Neutrophil (primary cell): ENCODE measurements around the gene DCLK1.

Source experiments
- H3K27ac ChIP-seq: fragments of 200-600 bp; sonication (generic); 2 replicates; pipeline ENCODE4 v1.5.1; 2016; ENCODE audit warnings: mild to moderate bottlenecking, moderate library complexity
- H3K27me3 ChIP-seq: fragments of 200-600 bp; sonication (generic); 2 replicates; pipeline ENCODE4 v1.6.0; 2016; ENCODE audit warnings: mild to moderate bottlenecking
- H3K36me3 ChIP-seq: fragments of 200-600 bp; sonication (generic); 2 replicates; pipeline ENCODE4 v1.5.1; 2017
- H3K4me1 ChIP-seq, 2 experiments: fragments of 200-600 bp in 1 of 2; sonication (generic) in 1 of 2; 1 replicate in 1 of 2; 2 replicates in 1 of 2; pipeline versions ENCODE4 v1.5.1 to v1.6.1; 2013 to 2016; ENCODE audit warnings: low read depth in 1 of 2, low read length in 1 of 2, mild to moderate bottlenecking in 1 of 2, moderate library complexity in 1 of 2; ENCODE audit not compliant: control insufficient read depth in 1 of 2, insufficient read depth in 1 of 2
- H3K4me3 ChIP-seq, 2 experiments: fragments of 200-600 bp in 1 of 2; sonication (generic) in 1 of 2; 1 replicate in 1 of 2; 2 replicates in 1 of 2; pipeline ENCODE4 v1.5.1; 2013 to 2016; ENCODE audit warnings: low read depth in 1 of 2, low read length in 1 of 2, mild to moderate bottlenecking in 1 of 2, moderate library complexity in 1 of 2
- H3K9me3 ChIP-seq: fragments of 200-600 bp; sonication (generic); 2 replicates; pipeline ENCODE4 v1.5.1; 2016
- TF ChIP-seq, protein P1 (sequence below): fragments of 200-600 bp; sonication (generic); IDR thresholded peaks from 2 replicates; pipeline ENCODE4 v1.5.1; 2016; ENCODE audit warnings: antibody characterized with exemption

DCLK1 gene

DNA sequence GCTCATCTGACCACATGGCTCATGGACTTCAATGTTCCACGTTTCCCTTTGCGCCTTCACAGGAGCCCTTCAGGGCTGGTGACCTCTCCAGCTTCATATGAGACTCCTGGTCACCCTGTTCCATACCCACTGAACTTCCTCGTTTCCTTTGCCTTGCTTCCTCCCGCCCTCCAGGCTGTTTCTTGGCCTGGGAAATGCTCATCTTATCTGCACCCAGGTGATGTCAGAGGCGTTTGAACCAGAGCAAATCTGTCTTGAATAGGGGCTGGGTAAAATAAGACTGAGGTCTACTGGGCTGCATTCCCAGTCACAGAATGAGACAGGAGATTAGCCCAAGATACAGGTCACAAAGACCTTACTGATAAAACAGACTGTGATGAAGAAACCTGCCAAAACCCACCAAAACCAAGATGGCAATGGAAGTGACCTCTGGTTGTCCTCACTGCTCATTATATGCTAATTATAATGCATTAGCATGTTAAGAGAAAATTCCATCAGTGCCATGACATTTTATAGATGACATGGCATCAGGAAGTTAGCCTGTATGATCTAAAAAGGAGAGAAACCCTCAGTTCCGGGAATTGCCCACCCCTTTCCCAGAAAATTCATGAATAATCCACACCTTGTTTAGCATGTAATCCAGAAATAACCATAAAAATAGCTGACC lies 102.7 kb downstream of the DCLK1 start:
- Histone ChIP-seq H3K4me1 (no peaks in the 10 kb centered on the region), H3K27me3 (no peaks in the 10 kb centered on the region), H3K9me3 (no peaks in the 10 kb centered on the region), H3K36me3 (no peaks in the 10 kb centered on the region), H3K27ac (no peak overlapping the region), H3K4me3 (no peak overlapping the region)
- TF ChIP-seq, protein P1, sequence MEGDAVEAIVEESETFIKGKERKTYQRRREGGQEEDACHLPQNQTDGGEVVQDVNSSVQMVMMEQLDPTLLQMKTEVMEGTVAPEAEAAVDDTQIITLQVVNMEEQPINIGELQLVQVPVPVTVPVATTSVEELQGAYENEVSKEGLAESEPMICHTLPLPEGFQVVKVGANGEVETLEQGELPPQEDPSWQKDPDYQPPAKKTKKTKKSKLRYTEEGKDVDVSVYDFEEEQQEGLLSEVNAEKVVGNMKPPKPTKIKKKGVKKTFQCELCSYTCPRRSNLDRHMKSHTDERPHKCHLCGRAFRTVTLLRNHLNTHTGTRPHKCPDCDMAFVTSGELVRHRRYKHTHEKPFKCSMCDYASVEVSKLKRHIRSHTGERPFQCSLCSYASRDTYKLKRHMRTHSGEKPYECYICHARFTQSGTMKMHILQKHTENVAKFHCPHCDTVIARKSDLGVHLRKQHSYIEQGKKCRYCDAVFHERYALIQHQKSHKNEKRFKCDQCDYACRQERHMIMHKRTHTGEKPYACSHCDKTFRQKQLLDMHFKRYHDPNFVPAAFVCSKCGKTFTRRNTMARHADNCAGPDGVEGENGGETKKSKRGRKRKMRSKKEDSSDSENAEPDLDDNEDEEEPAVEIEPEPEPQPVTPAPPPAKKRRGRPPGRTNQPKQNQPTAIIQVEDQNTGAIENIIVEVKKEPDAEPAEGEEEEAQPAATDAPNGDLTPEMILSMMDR, result no peak

DNA sequence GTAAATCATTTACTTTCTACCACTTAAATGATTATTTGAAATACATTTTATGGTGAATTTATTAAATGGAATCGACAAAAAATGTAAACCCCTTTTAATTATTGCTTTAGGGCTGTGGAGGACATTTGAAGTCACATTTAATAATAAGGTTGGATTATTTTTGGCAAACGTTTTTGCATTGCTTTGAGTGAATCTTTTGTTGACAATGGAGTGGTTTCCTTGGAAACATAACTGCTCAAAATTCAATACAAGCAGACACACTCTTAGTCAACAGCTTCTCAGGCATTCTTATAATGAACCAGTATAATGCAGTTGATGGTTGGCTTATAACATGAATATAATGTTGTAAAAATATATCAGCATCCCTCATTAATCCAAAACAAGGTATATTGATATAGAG lies 104.7 kb downstream of the DCLK1 start:
- Histone ChIP-seq H3K4me3 (no peak overlapping the region), H3K27ac (no peak overlapping the region), H3K36me3 (no peaks in the 10 kb centered on the region), H3K4me1 (no peaks in the 10 kb centered on the region), H3K9me3 (no peaks in the 10 kb centered on the region), H3K27me3 (no peaks in the 10 kb centered on the region)
- TF ChIP-seq, protein P1, result no peak

DNA sequence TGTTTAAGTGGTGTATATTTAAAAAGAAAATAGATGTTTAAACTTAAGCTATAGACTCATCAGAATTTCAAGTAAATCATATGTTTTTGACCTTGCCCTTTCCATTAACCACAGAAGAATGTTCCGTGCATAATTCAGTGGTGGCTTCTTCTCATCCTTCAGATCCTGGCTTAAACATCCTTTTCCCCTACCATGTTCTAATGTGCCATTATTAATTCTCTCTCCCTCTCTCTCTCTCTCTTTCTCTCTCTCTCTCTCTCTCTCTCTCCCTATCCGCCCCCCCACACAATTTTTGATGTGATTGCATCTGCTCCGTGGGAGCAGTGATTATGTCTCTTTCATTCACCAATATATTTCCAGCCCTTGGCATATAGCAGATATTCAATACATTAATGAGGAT lies 116.4 kb downstream of the DCLK1 start:
- no peaks in the 10 kb centered on the region for H3K4me1 ChIP-seq
- H3K27ac ChIP-seq, result no peak overlapping the region
- H3K4me3 ChIP-seq, result no peak overlapping the region
- no peaks in the 10 kb centered on the region for H3K36me3 ChIP-seq
- TF ChIP-seq, protein P1, result no peak
- H3K27me3 ChIP-seq, result no peaks in the 10 kb centered on the region
- no peaks in the 10 kb centered on the region for H3K9me3 ChIP-seq

DNA sequence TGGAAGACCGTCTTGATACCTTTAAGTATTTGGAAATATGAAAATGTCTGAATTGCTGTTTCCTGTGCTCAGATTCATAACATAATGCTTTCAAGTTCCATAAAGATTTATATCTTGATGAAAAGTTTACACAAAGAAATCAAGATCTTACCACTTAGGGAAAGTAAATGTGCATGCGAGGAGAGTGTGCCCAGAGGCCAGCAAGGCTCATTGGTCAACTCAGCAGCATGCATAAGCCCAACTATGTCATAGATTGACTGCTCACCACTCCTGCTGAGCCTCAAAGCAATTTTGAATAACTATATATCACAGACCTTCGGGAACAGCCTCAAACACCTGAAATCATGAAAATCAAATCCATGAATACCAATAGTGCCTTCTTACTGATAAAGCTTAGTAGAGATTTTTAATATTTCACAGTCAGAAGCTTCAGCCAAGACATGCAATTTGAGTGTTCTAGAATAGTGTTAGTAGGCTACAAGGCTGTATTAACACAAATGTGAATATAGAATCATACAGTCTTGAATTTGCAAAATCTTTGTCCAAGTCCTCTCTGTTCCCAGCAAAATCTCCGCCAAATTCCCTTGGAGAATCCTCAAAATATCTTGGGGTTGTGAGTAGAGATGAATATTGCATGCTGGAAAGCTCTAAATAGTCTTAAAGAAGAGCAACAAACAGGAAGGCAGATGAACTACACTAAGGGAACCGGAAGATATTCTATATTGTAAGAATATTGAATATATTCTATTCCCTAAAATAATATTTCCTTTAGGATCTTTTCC lies 124.1 kb downstream of the DCLK1 start:
- H3K27me3 ChIP-seq, result no peaks in the 10 kb centered on the region

DNA sequence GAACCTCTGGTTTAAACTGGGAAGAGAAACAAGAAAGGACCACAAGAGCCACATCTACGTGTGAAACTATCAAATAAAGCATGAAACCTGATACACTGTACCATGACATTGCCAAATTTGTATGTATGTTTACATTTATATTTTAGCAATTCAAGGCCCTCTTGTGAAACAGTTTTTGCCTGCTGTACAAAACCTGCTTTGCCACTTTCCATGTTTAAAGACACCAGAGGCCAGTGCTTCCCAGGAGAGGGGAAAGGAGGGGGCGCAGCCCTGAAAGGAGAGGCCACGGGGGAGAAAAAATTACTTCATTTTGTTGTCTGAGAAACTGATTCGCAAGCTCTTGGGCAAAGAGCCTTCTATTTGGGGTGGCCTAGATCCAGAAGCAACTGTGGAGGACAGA lies 124.8 kb downstream of the DCLK1 start:
- Histone ChIP-seq H3K27me3 (no peaks in the 10 kb centered on the region), H3K4me1 (no peaks in the 10 kb centered on the region), H3K27ac (no peak overlapping the region), H3K36me3 (no peaks in the 10 kb centered on the region), H3K9me3 (no peaks in the 10 kb centered on the region), H3K4me3 (no peak overlapping the region)
- TF ChIP-seq, protein P1, result no peak

More for the DNA sequence above, 124.1 kb downstream of the DCLK1 start:
- Histone ChIP-seq H3K4me3 (no peak overlapping the region), H3K27ac (no peak overlapping the region), H3K9me3 (no peaks in the 10 kb centered on the region), H3K4me1 (no peaks in the 10 kb centered on the region), H3K36me3 (no peaks in the 10 kb centered on the region)
- TF ChIP-seq, protein P1, result no peak
